D721Med (cell line): Measurements from ENCODE around the gene AP5M1.
"Not testable (repeated sequence)": the region's sequence is repeated elsewhere in the genome, so short reads cannot be mapped to it uniquely, and the experiment has no call there.

ENCODE experiments used
- DNase-seq: peaks from one replicate; pipeline ENCODE4 v3.0.0; 2011; ENCODE audit warnings: low spot score; ENCODE audit not compliant: insufficient read length
- FAIRE-seq: peaks from 2 replicates; lab custom pipeline; 2011; peaks lifted over from hg19 to GRCh38; lab: Jason Lieb, UNC
- CTCF ChIP-seq: IDR thresholded peaks from 2 replicates; pipeline ENCODE4 v1.5.1; 2012; ENCODE audit warnings: mild to moderate bottlenecking, control low read depth; ENCODE audit not compliant: insufficient read depth; ENCODE audit errors: missing control alignments

Gene AP5M1

GRCh38 chr14:57343545-57344297 lies 75.0 kb downstream of the AP5M1 start:
- not testable (repeated sequence) for FAIRE-seq

GRCh38 chr14:57345106-57345505 lies 76.3 kb downstream of the AP5M1 start:
- FAIRE-seq (no peak), DNase-seq (no peak)
- no peak for TF ChIP-seq CTCF

More at GRCh38 chr14:57343545-57344297, 75.0 kb downstream of the AP5M1 start:
- not testable (repeated sequence) for DNase-seq

- TF ChIP-seq CTCF: no peak
- DNase-seq: no peak
- FAIRE-seq: no peak
Measured at GRCh38 chr14:57346741-57347140, 78.0 kb downstream of the AP5M1 start.
